Subcutaneous adipose tissue (tissue), 4 donors: ENCODE data around the gene POLR3GL. TPM values are rescaled to one million over a fixed set of nuclear protein-coding genes. Genes with fewer than 3 reads are reported as not detected.

Experiments
- total RNA-seq, 4 donors: library from RNA; depleted of rRNA; stranded (reverse); fragments of >200 nt; gene quantifications; one replicate each; pipeline ENCODE4 v1.1.0, GENCODE V29; 2016
- TF ChIP-seq, protein P1 (sequence below): fragments of 450-650 bp; IDR thresholded peaks from one replicate; pipeline ENCODE4 v1.5.1; 2016; ENCODE audit warnings: low read depth, mild to moderate bottlenecking, control low read depth, antibody characterized with exemption, moderate library complexity

Gene POLR3GL
- total RNA-seq, 4 donors from 2014 or later: 19.6 to 39.9 (median 32.8) TPM

DNA sequence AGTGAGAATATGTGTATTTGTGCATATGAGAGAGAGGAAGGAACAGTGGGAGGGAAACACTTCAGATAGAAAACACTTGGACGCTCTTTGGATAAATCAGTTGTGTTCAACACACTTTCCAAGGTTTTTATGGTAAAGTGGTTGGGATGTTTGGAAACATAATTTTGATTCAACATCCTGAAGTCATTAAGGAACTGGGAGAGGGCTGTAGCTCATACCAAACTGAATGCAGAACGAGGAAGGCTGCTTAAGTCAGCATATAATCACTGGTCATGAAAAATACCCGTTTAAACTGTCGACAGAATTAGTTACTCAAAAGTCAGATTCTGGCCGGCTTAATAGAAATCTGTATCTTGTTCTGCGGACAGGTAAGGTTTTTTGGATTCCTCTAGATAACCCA is 21.6 kb upstream of the POLR3GL start:
- TF ChIP-seq, protein P1, sequence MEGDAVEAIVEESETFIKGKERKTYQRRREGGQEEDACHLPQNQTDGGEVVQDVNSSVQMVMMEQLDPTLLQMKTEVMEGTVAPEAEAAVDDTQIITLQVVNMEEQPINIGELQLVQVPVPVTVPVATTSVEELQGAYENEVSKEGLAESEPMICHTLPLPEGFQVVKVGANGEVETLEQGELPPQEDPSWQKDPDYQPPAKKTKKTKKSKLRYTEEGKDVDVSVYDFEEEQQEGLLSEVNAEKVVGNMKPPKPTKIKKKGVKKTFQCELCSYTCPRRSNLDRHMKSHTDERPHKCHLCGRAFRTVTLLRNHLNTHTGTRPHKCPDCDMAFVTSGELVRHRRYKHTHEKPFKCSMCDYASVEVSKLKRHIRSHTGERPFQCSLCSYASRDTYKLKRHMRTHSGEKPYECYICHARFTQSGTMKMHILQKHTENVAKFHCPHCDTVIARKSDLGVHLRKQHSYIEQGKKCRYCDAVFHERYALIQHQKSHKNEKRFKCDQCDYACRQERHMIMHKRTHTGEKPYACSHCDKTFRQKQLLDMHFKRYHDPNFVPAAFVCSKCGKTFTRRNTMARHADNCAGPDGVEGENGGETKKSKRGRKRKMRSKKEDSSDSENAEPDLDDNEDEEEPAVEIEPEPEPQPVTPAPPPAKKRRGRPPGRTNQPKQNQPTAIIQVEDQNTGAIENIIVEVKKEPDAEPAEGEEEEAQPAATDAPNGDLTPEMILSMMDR: no peak

DNA sequence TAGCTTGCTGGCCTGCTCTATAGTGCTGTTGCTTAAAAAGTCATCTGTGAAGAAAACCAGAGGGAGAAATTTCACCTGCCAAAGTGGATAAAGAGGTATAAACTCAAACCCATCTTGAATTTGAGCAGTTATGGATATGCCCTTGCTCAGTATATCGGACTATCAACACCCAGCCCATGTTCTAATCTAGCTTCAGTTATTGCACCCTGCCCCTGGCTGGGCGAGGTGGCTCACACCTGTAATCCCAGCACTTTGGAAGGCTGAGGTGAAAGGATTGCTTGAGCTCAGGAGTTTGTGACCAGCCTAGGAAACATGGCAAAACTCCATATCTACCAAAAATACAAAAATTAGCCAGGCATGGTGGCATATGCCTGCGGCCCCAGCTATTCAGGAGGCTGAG is 20.0 kb upstream of the POLR3GL start:
- TF ChIP-seq, protein P1: no peak

DNA sequence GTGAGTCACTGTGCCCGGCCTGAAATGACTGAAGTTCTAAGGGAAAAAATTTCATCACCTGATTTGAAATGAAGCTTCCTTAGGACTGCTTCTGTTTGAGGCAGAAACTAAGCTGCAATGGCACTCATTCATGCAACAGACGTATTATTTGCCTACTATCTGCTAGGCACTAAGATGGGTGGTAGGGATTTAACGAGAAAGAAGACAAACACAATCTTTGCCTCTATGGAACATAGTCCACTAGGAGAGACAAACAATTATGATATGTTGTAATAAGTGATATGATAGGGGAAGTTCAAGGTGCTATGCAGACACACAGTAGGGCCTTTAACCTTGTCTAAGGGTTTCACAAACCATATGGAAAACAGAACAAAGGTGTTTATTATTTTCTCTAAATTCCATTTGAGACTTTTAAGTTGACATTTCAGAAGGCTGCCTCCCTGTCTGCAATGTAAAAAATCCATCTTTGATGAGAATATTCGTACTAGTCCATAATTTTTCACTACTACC is 18.0 kb upstream of the POLR3GL start:
- TF ChIP-seq, protein P1: no peak

DNA sequence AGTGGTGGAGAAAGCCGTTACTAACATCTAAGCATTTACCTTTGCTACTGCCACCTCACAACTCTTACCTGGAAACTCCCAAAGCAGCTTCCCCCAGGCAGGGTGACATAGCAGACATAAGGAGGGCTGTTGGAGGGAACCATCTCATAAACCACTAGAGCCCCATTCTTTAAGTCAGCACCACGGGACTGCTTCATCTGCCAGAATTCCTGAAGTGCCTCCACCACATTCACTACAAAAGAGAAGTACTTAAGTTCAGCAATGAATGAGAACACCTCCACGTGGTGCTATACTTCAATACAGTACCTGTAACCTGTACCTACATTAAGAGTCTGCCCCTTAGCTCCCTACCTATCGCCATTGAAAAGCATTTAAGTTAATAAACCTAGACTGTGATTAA is 16.9 kb upstream of the POLR3GL start:
- TF ChIP-seq, protein P1: no peak

DNA sequence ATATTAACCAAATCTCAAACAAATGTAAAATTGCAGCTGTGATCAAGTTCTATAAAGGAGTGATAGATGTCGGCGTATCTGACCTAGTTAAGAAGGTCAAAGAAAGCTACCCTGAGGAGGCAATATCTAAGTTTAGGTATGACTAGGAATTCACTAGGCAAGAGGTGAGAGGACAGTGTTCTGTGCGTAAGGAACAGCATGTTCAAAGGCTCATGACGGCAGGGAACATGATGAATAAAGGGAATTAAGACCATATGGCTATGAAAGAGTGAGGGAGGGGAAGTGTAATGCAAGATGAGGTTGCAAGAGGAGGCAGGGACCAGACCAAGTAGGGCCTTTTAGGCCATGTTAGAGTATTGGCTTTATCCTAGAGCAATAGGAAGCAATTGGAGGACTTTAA is 15.3 kb upstream of the POLR3GL start:
- TF ChIP-seq, protein P1: no peak

DNA sequence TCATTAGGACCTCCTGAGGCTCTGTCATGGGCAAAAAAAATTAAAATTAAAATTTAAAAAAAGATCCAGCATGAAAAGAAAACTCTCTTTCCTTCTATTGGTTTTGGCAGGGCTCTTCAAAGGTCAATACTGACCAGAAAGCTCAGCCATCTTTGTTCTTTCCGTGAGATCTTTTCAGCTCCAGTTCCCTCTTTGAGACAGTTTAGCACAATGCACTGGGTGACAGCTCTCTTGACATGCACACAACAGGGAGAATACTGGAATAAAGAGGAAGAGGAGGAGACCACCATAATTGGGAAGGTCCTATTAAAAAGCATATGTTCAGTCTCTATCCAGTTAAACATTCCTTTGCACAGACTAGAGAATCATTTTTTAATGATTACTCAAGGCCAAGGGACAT is 13.0 kb upstream of the POLR3GL start:
- TF ChIP-seq, protein P1: no peak

DNA sequence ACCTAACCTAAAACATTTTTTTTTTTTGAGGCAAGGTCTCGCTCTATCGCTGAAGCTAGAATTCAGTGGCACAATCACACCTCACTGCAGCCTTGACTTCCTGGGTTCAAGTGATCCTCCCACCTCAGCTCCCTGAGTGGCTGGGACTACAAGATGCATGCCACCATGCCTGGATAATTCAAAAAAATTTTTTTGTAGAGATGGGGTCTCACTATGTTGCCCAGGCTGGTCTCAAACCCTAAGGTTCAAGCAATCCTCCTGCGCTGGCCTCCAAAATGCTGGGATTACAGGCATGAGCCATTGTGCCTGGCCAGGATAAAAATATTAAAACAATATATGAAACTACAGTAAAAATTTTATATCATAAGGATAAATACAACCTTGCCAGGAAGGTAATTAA is 11.6 kb upstream of the POLR3GL start:
- TF ChIP-seq, protein P1: no peak
